Diencephalon (tissue), 1 donor: ENCODE measurements around the gene KIAA0040. TPM values are rescaled to one million over a fixed set of nuclear protein-coding genes. Genes with fewer than 3 reads are reported as not detected.

ENCODE experiments used
- total RNA-seq: library from RNA; depleted of rRNA; stranded (reverse); fragments of >200 nt; gene quantifications from one replicate; pipeline ENCODE4 v1.2.3, GENCODE V29; 2014

KIAA0040 gene
- total RNA-seq, result 1.2 TPM

DNA sequence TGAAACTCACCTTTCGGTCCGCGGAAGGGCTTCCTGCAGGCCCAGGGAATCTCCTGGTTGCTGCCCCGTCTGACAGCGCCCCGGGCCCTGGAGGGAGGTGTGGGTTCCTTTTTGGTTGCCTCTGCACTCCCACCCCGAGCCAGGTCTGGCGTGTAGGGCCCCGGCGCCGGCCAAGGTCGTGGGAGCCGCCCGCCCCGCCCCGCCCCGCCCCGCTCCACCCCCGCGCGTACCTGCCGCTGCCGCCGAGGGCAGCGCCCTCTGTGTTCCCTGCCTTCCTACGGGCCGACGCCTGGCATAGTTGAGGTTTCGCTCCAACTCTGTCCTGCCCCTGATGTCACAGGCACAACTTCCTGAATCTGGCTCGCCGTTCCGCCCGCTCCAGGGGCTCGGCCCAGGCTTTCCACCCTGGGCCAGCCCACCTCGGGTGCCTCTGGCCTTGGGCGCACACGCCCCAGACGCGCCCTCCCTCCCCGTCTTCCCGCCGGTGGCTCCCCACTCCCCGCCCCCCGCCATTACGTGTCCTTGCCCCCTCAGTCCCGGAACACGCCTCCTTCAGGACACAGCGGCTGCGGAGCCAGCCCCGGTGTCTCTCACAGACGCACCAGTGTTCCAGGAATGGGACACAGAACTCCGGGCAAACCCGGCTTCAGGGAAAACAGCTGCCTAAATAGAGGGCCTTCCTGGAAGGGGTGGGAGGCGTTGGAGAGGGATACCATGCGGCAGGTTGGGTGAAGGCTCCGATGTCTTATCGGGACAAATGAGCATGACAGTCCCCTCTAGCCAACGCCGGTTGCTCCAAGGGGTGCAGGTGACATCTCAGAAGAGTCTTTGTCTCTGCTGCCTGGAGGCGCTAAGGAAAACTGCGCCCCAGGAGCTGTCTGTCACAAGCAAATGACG lies at the start of gene KIAA0040:
TSS of gene KIAA0040 (minus strand) at position 147 of the 897 bp plus-strand sequence. CDS start 31,763 bp downstream, outside the sequence.

Other genes starting within 250 kb of the KIAA0040 start
- gene CACYBP, start 192.8 kb downstream of the KIAA0040 start, total RNA-seq, result 266 TPM
- 57.7 TPM for gene MRPS14, start 169.4 kb downstream of the KIAA0040 start, total RNA-seq
- gene TNN, start 124.9 kb downstream of the KIAA0040 start, total RNA-seq, result 0.69 TPM